ENCODE measurements around the gene NHLRC2. TPM values are rescaled to one million over a fixed set of nuclear protein-coding genes. Genes with fewer than 3 reads are reported as not detected.

NHLRC2 gene
- total and polyA plus RNA-seq, 2 donors (not counting 3 experiments of a cell fraction or from before 2014, with no cell fraction given): 5.2 to 28.2 TPM

- no peak overlapping the region for H3K4me2 ChIP-seq (ENCODE audit: insufficient read depth, low read length)
- H3K4me3 ChIP-seq (replicated peaks in 1 of 3; ENCODE audit: insufficient read depth in 1 of 3, low read depth in 1 of 3, low read length in 3 of 3): no peak overlapping the region
- H3K79me2 ChIP-seq (ENCODE audit: control insufficient read depth, insufficient read depth, low read length): no peaks in the 10 kb centered on the region
- no peaks in the 10 kb centered on the region for H3K27me3 ChIP-seq (ENCODE audit: control insufficient read depth in 2 of 2, insufficient read depth in 2 of 2, low read length in 2 of 2)
- BruUV-seq (replicated peaks): no TSS peak
- CTCF ChIA-PET: interaction anchor here (1.3 to 1.7 kb wide), 2 partner anchors 8 to 132 kb away, joined by 3 to 4 read pairs; no protein-coding TSS in a partner anchor
- no peak overlapping the region for H2AFZ ChIP-seq (ENCODE audit: low read depth, low read length)
- no peaks in the 10 kb centered on the region for H3K9me1 ChIP-seq (replicated peaks; ENCODE audit: control insufficient read depth, extremely low read depth, insufficient read depth, low read length)
- dilution Hi-C loops (cut with MboI; ENCODE audit: extremely low pct_ligation_motif_present, low sequenced_read_pairs) (no loop called here), intact Hi-C loops (cut with micrococcal nuclease) (no loop called here)
- no peak for FAIRE-seq
- peaks cover 15% of the 10 kb centered on the region for H3K4me1 ChIP-seq (ENCODE audit: control insufficient read depth, extremely low read depth, insufficient read depth, low read length)
- H3K9ac ChIP-seq (replicated peaks; ENCODE audit: extremely low read depth, insufficient read depth, low read length): no peak overlapping the region
- no peak overlapping the region for H3K27ac ChIP-seq (ENCODE audit: insufficient read depth, low read depth, low read length)
- POLR2A ChIA-PET: no interaction called here
- DNase-seq (ENCODE audit: low read depth, low spot score): no peak
- H3K9me3 ChIP-seq (replicated peaks; ENCODE audit: control insufficient read depth, insufficient read depth, low read length): no peaks in the 10 kb centered on the region
- no peaks in the 10 kb centered on the region for H3K36me3 ChIP-seq (ENCODE audit: control insufficient read depth in 2 of 2, extremely low read depth in 1 of 2, insufficient read depth in 2 of 2, low read length in 2 of 2)
- H4K20me1 ChIP-seq (replicated peaks; ENCODE audit: control insufficient read depth, extremely low read depth, insufficient read depth, low read length): no peaks in the 10 kb centered on the region
- TF ChIP-seq JUN (IDR thresholded peaks at IDR 0.05; ENCODE audit: borderline replicate concordance, insufficient read depth, insufficient read length, low read depth): no peak
- TF ChIP-seq GATA2 (IDR thresholded peaks at IDR 0.05; ENCODE audit: insufficient read depth, insufficient read length, low read depth, low read length): no peak
- TF ChIP-seq MYC (IDR thresholded peaks at IDR 0.05; ENCODE audit: low read depth, low read length): no peak
- TF ChIP-seq POLR2AphosphoS5 (IDR thresholded peaks at IDR 0.05; ENCODE audit: insufficient read depth, low read depth, low read length): no peak
- TF ChIP-seq MAX (IDR thresholded peaks at IDR 0.05; ENCODE audit: insufficient read depth, insufficient read length): no peak
- no peak for TF ChIP-seq FOS (IDR thresholded peaks at IDR 0.05; ENCODE audit: borderline replicate concordance, insufficient read depth, low read length)
- no peak for TF ChIP-seq CTCF (IDR thresholded peaks at IDR 0.05; ENCODE audit: extremely low read depth in 1 of 2, insufficient read depth in 1 of 2, low read depth in 1 of 2, low read length in 2 of 2)
- TF ChIP-seq POLR2A (IDR thresholded peaks at IDR 0.05; ENCODE audit: low read depth, low read length): no peak
- TF ChIP-seq EZH2 (IDR thresholded peaks at IDR 0.05; ENCODE audit: borderline replicate concordance, low read depth, low read length, severe bottlenecking): no peak
These were observed 60.5 kb downstream of the NHLRC2 start for GRCh38 chr10:113914956-113915355.

All from endothelial cell of umbilical vein (primary cell).